ENCODE results near the gene COP1.
"Not testable (repeated sequence)": the region's sequence is repeated elsewhere in the genome, so short reads cannot be mapped to it uniquely, and the experiment has no call there.

COP1 gene

GRCh38 chr1:176032040-176032645, 174.9 kb downstream of the COP1 start:
- no peak for DNase-seq

- DNase-seq, result no peak
These were observed 177.5 kb downstream of the COP1 start for GRCh38 chr1:176029609-176030008.

GRCh38 chr1:176029155-176029554, 177.9 kb downstream of the COP1 start:
- DNase-seq, result no peak

- DNase-seq, result not testable (repeated sequence)
These were observed 179.2 kb downstream of the COP1 start for GRCh38 chr1:176027934-176028333.

- no peak for DNase-seq
These were observed 184.5 kb downstream of the COP1 start for GRCh38 chr1:176022574-176022973.

- peak; percentile 5 to 19 for DNase-seq
These were observed 189.4 kb downstream of the COP1 start for GRCh38 chr1:176017722-176018121.

GRCh38 chr1:176009951-176010350, 197.1 kb downstream of the COP1 start:
- no peak for DNase-seq

GRCh38 chr1:176007756-176008389, 199.2 kb downstream of the COP1 start:
- DNase-seq, result not testable (repeated sequence)

GRCh38 chr1:175994660-175995059, 212.4 kb downstream of the COP1 start:
- not testable (repeated sequence) for DNase-seq

GRCh38 chr1:175992825-175993224, 214.3 kb downstream of the COP1 start:
- not testable (repeated sequence) for DNase-seq

- not testable (repeated sequence) for DNase-seq
These were observed 214.9 kb downstream of the COP1 start for GRCh38 chr1:175992202-175992601.

- no peak for DNase-seq
These were observed 222.3 kb downstream of the COP1 start for GRCh38 chr1:175984813-175985212.

- DNase-seq, result no peak
These were observed 222.9 kb downstream of the COP1 start for GRCh38 chr1:175984057-175984812.

- not testable (repeated sequence) for DNase-seq
These were observed 223.7 kb downstream of the COP1 start for GRCh38 chr1:175983363-175983762.

- DNase-seq, result no peak
These were observed 226.0 kb downstream of the COP1 start for GRCh38 chr1:175981128-175981527.

- DNase-seq, result no peak
These were observed 228.2 kb downstream of the COP1 start for GRCh38 chr1:175978926-175979325.

- DNase-seq, result no peak
These were observed 228.6 kb downstream of the COP1 start for GRCh38 chr1:175978476-175978875.

- no peak for DNase-seq
These were observed 230.0 kb downstream of the COP1 start for GRCh38 chr1:175976865-175977642.

GRCh38 chr1:175969231-175969630, 237.9 kb downstream of the COP1 start:
- no peak for DNase-seq

- no peak for DNase-seq
These were observed 238.5 kb downstream of the COP1 start for GRCh38 chr1:175968486-175969172.

GRCh38 chr1:175963740-175964139, 243.3 kb downstream of the COP1 start:
- no peak for DNase-seq

- DNase-seq, result no peak
These were observed 246.9 kb downstream of the COP1 start for GRCh38 chr1:175960169-175960568.

All from inflammatory macrophage (primary cell).